SK-N-MC (cell line): ENCODE measurements around the gene TECPR2.

Experiments
- DNase-seq: peaks from one replicate; pipeline ENCODE4 v3.0.0-alpha.2; 2011; ENCODE audit warnings: low read depth, low spot score
- H3K27ac ChIP-seq: fragments of 200-600 bp; sonication (generic); 2 replicates; pipeline ENCODE4 v1.5.1; 2016; ENCODE audit warnings: mixed run types
- H3K36me3 ChIP-seq: fragments of 200-600 bp; sonication (generic); 2 replicates; pipeline ENCODE4 v1.6.1; 2017; ENCODE audit warnings: antibody characterized with exemption, low read length, mixed read lengths; ENCODE audit not compliant: insufficient read depth
- H3K4me3 ChIP-seq: fragments of 200-600 bp; sonication (generic); 2 replicates; pipeline ENCODE4 v1.5.1; 2016
- H3K9ac ChIP-seq: fragments of 200-600 bp; sonication (generic); 2 replicates; pipeline ENCODE4 v1.8.0; 2017; ENCODE audit warnings: mixed run types, mixed read lengths; ENCODE audit not compliant: insufficient read length
- H3K9me3 ChIP-seq: fragments of 200-600 bp; sonication (generic); 2 replicates; pipeline ENCODE4 v1.6.1; 2017; ENCODE audit warnings: low read depth, mild to moderate bottlenecking, antibody characterized with exemption, low read length, moderate library complexity, mixed read lengths
- EZH2 ChIP-seq: fragments of 200-600 bp; sonication (generic); IDR thresholded peaks from one replicate; pipeline ENCODE4 v1.6.1; 2017; ENCODE audit warnings: antibody characterized with exemption
- FOXP2 ChIP-seq: optimal IDR thresholded peaks from 2 replicates; pipeline ENCODE3; 2011; ENCODE audit warnings: mild to moderate bottlenecking, moderate library complexity; ENCODE audit not compliant: insufficient read depth; ENCODE audit errors: extremely low read length, control extremely low read depth
- POLR2AphosphoS5 ChIP-seq: IDR thresholded peaks from 2 replicates; pipeline ENCODE4 v1.6.1; 2012; ENCODE audit warnings: mild to moderate bottlenecking, low read depth, low read length, borderline replicate concordance

Gene TECPR2

GRCh38 chr14:102421411-102422057 lies 58.8 kb downstream of the TECPR2 start:
- TF ChIP-seq EZH2 (no peak), FOXP2 (no peak), POLR2AphosphoS5 (no peak)
- H3K9me3 ChIP-seq = no peaks in the 10 kb centered on the region
- H3K4me3 ChIP-seq = no peak overlapping the region
- no peak for DNase-seq
- H3K36me3 ChIP-seq = no peaks in the 10 kb centered on the region
- no peak overlapping the region for H3K9ac ChIP-seq
- H3K27ac ChIP-seq = no peak overlapping the region

DNA sequence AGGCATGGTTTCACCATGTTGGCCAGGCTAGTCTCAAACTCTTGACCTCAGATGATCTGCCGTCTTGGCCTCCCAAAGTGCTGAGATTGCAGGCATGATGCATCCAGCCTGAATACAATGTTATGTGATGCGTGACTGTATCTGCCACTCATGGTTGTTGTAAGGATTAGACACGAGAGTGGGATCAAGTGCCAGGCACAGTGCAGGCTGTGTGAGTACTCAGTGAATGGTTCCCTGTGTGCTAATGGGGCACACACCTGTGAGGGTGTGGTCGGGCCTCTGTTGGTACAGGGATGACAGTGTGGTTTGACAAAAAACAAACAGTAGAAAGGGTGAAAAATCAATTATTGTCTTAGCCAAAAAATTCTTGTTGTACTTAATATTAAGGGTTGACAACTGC lies 61.8 kb downstream of the TECPR2 start:
- Histone ChIP-seq H3K27ac (no peak overlapping the region), H3K4me3 (no peak overlapping the region), H3K36me3 (peaks cover 11% of the 10 kb centered on the region; the same call in 1 of the 2 replicates), H3K9ac (no peak overlapping the region), H3K9me3 (no peaks in the 10 kb centered on the region)
- no peak for TF ChIP-seq EZH2
- TF ChIP-seq FOXP2 = no peak
- no peak for TF ChIP-seq POLR2AphosphoS5
- DNase-seq = no peak

- no peak overlapping the region for H3K4me3 ChIP-seq
- H3K9me3 ChIP-seq = no peaks in the 10 kb centered on the region
- H3K36me3 ChIP-seq = peaks cover 11% of the 10 kb centered on the region; the same call in 1 of the 2 replicates
- H3K27ac ChIP-seq = no peak overlapping the region
- no peak for DNase-seq
- no peak overlapping the region for H3K9ac ChIP-seq
- no peak for TF ChIP-seq POLR2AphosphoS5
- no peak for TF ChIP-seq FOXP2
- no peak for TF ChIP-seq EZH2
Measured at GRCh38 chr14:102424923-102425322, 62.2 kb downstream of the TECPR2 start.

DNA sequence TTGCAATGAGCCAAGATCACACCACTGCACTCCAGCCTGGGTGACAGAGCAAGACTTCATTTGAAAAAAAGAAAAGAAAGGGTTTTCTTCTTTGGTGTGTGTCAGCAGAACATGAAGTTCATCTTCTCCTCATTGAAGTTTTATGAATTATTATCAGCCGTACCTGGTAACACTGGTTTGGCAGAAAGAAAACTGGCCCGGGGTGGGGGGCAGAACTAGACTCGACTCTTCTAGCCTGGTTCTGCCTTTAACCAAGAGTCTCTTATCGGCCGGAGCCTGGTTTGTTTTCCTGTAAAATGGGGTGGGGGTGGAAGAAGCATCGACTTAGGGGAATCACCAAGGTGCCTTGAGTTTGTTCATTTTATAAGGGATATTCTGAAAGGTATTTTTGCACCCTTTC lies 64.1 kb downstream of the TECPR2 start:
- H3K9ac ChIP-seq = no peak overlapping the region
- no peaks in the 10 kb centered on the region for H3K9me3 ChIP-seq
- TF ChIP-seq EZH2 = no peak
- no peak for TF ChIP-seq POLR2AphosphoS5
- no peak for TF ChIP-seq FOXP2
- H3K27ac ChIP-seq = no peak overlapping the region
- H3K36me3 ChIP-seq = peaks cover 11% of the 10 kb centered on the region; the same call in 1 of the 2 replicates
- DNase-seq = no peak
- H3K4me3 ChIP-seq = no peak overlapping the region

DNA sequence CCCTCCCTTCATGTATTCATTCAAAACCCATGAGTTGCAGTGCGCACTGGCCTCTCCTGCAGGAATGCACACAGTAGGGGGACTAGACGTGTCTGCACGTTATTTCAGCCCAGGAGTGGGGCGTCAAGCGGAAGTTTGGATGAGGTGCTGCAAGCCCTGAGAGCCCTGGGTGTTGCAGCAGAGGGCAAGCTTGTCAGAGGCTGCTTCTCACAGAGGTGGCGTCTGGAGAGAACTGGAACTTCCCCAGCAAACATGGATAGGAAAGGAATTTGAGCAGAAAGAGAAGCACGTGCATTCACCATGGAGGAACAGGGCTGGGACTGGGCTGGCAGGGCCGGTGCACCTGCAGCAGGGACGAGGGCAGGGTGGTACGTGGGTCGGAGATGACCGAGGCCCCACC lies 64.9 kb downstream of the TECPR2 start:
- no peak overlapping the region for H3K4me3 ChIP-seq
- H3K36me3 ChIP-seq = peaks cover 11% of the 10 kb centered on the region; the same call in 1 of the 2 replicates
- no peak for DNase-seq
- no peak overlapping the region for H3K9ac ChIP-seq
- TF ChIP-seq POLR2AphosphoS5 (no peak), EZH2 (no peak), FOXP2 (no peak)
- no peaks in the 10 kb centered on the region for H3K9me3 ChIP-seq
- no peak overlapping the region for H3K27ac ChIP-seq

DNA sequence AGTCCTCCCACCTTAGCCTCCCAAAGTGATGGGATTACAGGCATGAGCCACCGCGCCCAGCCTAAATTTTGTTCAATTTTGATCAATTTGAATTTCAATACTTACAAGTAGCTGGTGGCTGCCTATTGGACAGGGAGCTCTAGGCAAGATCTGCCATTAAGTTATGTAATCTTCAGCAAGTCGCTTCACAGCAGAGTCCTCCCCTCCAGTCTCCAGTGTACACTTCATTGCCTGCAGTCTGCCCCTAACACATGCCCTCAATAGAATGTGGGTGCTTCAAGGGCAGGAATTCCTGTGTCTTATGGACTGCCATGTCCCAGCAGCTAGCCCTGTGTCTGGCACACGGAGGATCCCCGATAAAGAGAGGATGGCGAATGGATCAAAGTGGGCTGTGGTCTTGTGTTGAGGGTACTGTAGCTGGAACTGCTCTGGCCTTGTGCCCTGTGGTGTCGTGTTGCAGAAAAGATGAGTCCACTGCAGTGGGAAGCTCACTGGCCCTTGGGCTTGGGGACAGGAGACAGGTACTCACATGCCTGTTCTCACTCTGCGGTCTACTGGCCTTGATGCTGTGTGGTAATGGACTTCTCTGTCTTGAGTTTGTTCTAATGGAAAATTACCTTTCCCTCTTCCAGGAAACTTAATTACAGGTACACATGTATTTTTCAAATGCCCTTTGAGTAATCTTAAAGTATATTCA lies 67.6 kb downstream of the TECPR2 start:
- Histone ChIP-seq H3K9me3 (no peaks in the 10 kb centered on the region), H3K4me3 (no peak overlapping the region), H3K27ac (no peak overlapping the region), H3K9ac (no peak overlapping the region), H3K36me3 (peaks cover 11% of the 10 kb centered on the region; the same call in 1 of the 2 replicates)
- DNase-seq = no peak
- TF ChIP-seq POLR2AphosphoS5 (no peak), EZH2 (no peak), FOXP2 (no peak)

DNA sequence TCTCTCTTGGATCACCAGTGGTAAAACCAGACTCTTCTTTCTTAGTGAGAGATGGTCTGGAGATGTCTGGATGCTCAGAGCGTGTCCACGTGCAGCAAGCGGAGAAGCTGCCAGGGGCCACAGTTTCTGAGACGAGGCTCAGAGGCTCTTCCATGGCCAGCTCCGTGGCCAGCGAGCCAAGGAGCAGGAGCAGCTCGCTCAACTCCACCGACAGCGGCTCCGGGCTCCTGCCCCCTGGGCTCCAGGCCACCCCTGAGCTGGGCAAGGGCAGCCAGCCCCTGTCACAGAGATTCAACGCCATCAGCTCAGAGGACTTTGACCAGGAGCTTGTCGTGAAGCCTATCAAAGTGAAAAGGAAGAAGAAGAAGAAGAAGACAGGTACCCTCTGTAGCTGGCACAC lies 69.0 kb downstream of the TECPR2 start:
- Histone ChIP-seq H3K36me3 (peaks cover 11% of the 10 kb centered on the region; the same call in 1 of the 2 replicates), H3K4me3 (no peak overlapping the region), H3K27ac (no peak overlapping the region), H3K9ac (no peak overlapping the region), H3K9me3 (no peaks in the 10 kb centered on the region)
- no peak for DNase-seq
- TF ChIP-seq POLR2AphosphoS5 = no peak
- no peak for TF ChIP-seq EZH2
- TF ChIP-seq FOXP2 = no peak

DNA sequence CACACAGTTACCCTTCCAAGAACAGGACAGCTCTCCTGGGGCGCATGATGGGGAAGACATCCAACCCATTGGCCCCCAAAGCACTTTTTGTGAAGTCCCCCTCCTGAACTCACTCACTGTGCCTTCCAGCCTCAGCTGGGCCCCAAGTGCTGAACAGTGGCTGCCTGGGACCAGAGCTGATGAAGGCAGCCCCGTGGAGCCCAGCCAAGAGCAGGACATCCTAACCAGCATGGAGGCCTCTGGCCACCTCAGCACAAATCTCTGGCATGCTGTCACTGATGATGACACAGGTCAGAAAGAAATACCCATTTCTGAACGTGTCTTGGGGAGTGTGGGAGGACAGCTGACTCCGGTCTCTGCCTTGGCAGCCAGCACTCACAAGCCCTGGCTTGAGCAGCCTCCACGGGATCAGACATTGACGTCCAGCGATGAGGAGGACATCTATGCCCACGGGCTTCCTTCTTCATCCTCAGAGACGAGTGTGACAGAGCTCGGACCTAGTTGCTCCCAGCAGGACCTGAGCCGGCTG lies 72.0 kb downstream of the TECPR2 start:
- Histone ChIP-seq H3K9me3 (no peaks in the 10 kb centered on the region), H3K27ac (no peak overlapping the region), H3K4me3 (no peak overlapping the region), H3K36me3 (no peaks in the 10 kb centered on the region), H3K9ac (no peak overlapping the region)
- DNase-seq = no peak
- no peak for TF ChIP-seq EZH2
- no peak for TF ChIP-seq POLR2AphosphoS5
- TF ChIP-seq FOXP2 = no peak
